Tibial nerve (tissue), 4 donors: ENCODE data around the gene SAMD10. TPM values are rescaled to one million over a fixed set of nuclear protein-coding genes. Genes with fewer than 3 reads are reported as not detected.

Experiments
- DNase-seq, 2 donors: peaks; one replicate each; pipeline ENCODE4 v3.0.0-alpha.2; 2019; ENCODE audit warnings: low spot score in 2 of 2
- H3K27ac ChIP-seq, 4 donors: fragments of 200-600 bp; sonication (generic) in 3 of 4; one replicate each; pipeline ENCODE4 v1.5.1; 2017 to 2019; ENCODE audit warnings: mild to moderate bottlenecking in 1 of 4
- H3K27me3 ChIP-seq, 2 donors: fragments of 200-600 bp; sonication (generic) in 1 of 2; one replicate each; pipeline versions ENCODE4 v1.5.1 to v1.6.0; 2017 to 2019
- H3K36me3 ChIP-seq, 3 donors: fragments of 200-600 bp; sonication (generic); one replicate each; pipeline ENCODE4 v1.5.1; 2018 to 2019
- H3K4me1 ChIP-seq, 4 donors: fragments of 200-600 bp; sonication (generic) in 3 of 4; one replicate each; pipeline ENCODE4 v1.5.1; 2017 to 2019
- H3K4me3 ChIP-seq, 4 donors: fragments of 200-600 bp; sonication (generic) in 3 of 4; one replicate each; pipeline ENCODE4 v1.5.1; 2017 to 2019; ENCODE audit warnings: mild to moderate bottlenecking in 1 of 4, moderate library complexity in 1 of 4
- H3K9me3 ChIP-seq, 4 donors: fragments of 200-600 bp; sonication (generic) in 3 of 4; one replicate each; pipeline ENCODE4 v1.5.1; 2017 to 2019
- EP300 ChIP-seq, 2 donors: sonication (generic); formaldehyde crosslinking; IDR thresholded peaks; one replicate each; pipeline ENCODE4 v1.6.1; 2017; ENCODE audit warnings: antibody characterized with exemption in 2 of 2, mild to moderate bottlenecking in 1 of 2
- POLR2A ChIP-seq, 2 donors: fragments of 450-650 bp; IDR thresholded peaks; one replicate each; pipeline ENCODE4 v1.6.1; 2017; ENCODE audit warnings: antibody characterized with exemption in 2 of 2, mild to moderate bottlenecking in 2 of 2, moderate library complexity in 2 of 2
- WGBS, 2 donors: methylation state at CpG; one replicate each; pipeline ENCODE4 v1.1.5; 2018; 5-methylcytosine and 5-hydroxymethylcytosine counted together
- total RNA-seq, 4 donors: library from RNA; depleted of rRNA; stranded (reverse); fragments of >200 nt; gene quantifications; one replicate each; pipeline ENCODE4 v1.1.0, GENCODE V29; 2016
- TF ChIP-seq, protein P1 (sequence below), 5 experiments: fragments of 200-600 bp in 3 of 5; fragments of 450-650 bp in 2 of 5; sonication (generic) in 3 of 5; IDR thresholded peaks; one replicate each; pipeline ENCODE4 v1.5.1; 2016 to 2019; ENCODE audit warnings: antibody characterized with exemption in 5 of 5, mild to moderate bottlenecking in 3 of 5, moderate library complexity in 2 of 5

SAMD10 gene
- total RNA-seq, result 1 to 10 TPM; 1.3 to 5.1 (median 2.8) TPM

DNA sequence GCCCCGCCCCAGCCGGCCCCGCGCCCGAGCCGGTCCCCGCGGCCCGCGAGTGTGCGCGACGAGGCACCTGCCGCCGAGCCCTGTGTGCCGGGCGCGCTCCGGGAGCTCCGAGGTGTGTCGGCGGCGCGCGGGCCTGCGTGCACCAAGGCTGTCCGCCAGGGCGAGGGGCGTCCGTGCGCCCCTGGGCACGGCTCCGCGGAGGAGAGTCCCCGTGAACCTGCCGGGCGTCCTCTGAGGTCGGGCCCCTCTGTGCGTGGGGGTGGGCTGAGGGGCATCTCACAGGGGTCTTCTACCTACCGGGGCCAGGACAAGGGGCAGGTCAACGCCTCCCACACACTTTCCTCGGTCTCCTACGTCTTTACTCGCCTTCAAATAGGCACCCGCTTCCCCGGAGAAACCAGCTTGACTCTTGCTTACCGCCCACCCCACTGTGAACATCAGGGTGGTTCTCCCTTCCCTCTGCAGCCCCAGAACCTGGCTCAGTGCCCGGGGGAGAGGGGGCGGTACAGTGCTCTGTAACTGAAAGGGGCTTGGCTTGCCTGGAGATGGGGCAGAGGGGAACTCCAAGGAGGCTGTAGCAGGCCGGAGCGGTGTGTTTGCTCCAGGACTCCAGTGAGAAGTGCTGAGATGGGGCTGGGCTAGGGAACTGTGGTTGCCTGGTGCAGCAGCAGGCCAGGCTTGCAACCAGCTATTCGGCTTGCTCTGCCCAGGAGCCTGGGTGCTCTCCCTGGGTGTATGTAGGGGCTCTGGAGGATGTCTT is at the start of gene SAMD10:
TSS of gene SAMD10 (minus strand) at position 86 of the 760 bp plus-strand sequence. CDS start 175 bp downstream, outside the sequence.
- Histone ChIP-seq H3K27ac (peak within 1 kb of the TSS in 3 of 4 donors; percentile 86 to 92 (median 87)), H3K4me1 (peaks cover 0 to 43% (median 31%) of the 10 kb centered on the region in 4 donors), H3K27me3 (peaks cover 0 to 20% of the 10 kb centered on the region in 2 donors), H3K36me3 (peaks cover 0 to 16% (median under 1%) of the 10 kb centered on the region in 3 donors), H3K4me3 (peak within 1 kb of the TSS; percentile 57 to 99 (median 86)), H3K9me3 (no peaks in the 10 kb centered on the region)
- 1 to 4% methylated on average over 11 to 15 of the region's 52 CpGs for WGBS, 2 donors
- peak in 1 of 2 donors; percentile 12 for DNase-seq
- TF ChIP-seq, protein P1, sequence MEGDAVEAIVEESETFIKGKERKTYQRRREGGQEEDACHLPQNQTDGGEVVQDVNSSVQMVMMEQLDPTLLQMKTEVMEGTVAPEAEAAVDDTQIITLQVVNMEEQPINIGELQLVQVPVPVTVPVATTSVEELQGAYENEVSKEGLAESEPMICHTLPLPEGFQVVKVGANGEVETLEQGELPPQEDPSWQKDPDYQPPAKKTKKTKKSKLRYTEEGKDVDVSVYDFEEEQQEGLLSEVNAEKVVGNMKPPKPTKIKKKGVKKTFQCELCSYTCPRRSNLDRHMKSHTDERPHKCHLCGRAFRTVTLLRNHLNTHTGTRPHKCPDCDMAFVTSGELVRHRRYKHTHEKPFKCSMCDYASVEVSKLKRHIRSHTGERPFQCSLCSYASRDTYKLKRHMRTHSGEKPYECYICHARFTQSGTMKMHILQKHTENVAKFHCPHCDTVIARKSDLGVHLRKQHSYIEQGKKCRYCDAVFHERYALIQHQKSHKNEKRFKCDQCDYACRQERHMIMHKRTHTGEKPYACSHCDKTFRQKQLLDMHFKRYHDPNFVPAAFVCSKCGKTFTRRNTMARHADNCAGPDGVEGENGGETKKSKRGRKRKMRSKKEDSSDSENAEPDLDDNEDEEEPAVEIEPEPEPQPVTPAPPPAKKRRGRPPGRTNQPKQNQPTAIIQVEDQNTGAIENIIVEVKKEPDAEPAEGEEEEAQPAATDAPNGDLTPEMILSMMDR (IDR thresholded peaks at IDR 0.05), result peak in 4 of 5 experiments; percentile 9 to 34 (median 22)
- TF ChIP-seq EP300 (IDR thresholded peaks at IDR 0.05), result no peak
- no peak for TF ChIP-seq POLR2A (IDR thresholded peaks at IDR 0.05)

DNA sequence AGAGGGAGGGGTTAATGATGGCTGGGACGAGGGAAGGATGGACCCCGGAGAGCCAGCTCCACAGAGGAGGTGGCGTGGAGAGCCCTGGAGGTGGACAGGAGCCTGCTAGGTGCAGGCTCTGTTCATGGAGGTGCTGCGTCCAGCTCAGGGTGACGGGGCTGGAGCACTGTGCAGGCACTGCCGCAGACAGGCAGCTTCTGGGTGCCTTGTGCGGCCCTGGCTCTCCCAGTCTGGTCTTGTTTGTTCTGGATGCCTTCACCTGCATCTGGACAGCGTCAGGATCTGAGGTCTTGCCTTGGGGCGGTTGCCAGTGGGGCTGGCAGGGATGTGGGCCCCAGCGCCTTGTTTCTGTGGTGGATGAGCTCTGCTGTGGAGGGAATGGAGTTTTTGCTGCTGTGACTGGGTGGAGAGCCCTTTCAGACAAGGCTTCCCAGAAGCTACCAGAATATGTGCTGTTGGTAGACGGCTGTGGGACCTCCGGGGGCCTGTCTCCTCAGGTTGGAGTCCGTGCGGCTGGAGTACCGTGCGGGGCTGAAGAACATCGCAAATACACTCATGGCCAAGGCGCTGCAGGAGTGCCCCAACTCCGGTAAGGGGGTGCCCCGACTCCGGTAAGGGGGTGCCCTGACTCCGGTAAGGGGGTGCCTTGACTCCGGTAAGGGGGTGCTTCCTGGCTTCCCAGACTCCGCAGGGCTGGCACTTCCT is 48.7 kb upstream of the SAMD10 start:
- H3K36me3 ChIP-seq, result peaks cover 3 to 100% (median 70%) of the 10 kb centered on the region in 3 donors
- TF ChIP-seq EP300 (IDR thresholded peaks at IDR 0.05) (no peak), POLR2A (IDR thresholded peaks at IDR 0.05) (no peak)
- TF ChIP-seq, protein P1 (IDR thresholded peaks at IDR 0.05), result no peak
- no peak overlapping the region for H3K27ac ChIP-seq
- H3K27me3 ChIP-seq, result no peaks in the 10 kb centered on the region
- H3K4me1 ChIP-seq, result no peaks in the 10 kb centered on the region
- no peaks in the 10 kb centered on the region for H3K9me3 ChIP-seq
- no peak for DNase-seq
- 86 to 91% methylated on average over 21 to 23 of the region's 24 CpGs for WGBS, 2 donors
- no peak overlapping the region for H3K4me3 ChIP-seq

DNA sequence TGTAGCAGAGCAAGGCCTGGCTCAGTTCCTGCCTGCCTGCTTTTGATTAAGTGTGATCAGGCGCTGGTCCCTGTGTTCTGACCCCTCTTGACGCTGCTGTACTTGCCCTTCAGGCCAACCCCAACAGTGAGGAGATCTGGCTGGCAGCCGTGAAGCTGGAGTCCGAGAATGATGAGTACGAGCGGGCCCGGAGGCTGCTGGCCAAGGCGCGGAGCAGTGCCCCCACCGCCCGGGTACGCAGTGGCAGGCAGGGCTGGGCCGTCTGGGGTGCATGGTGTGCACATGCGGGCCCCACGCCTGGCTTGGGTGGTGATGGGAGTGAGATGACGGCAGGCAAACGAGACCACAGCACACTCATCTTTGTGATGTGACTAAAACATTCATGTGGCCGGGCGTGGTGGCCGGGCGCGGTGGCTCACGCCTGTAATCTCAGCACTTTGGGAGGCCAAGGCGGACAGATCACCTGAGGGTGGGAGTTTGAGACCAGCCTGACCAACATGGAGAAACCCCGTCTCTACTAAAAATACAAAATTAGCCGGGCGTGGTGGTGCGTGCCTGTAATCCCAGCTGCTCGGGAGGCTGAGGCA is 46.5 kb upstream of the SAMD10 start:
- Histone ChIP-seq H3K9me3 (no peaks in the 10 kb centered on the region), H3K4me1 (no peaks in the 10 kb centered on the region), H3K4me3 (no peak overlapping the region), H3K27ac (no peak overlapping the region), H3K27me3 (no peaks in the 10 kb centered on the region), H3K36me3 (peaks cover 3 to 100% (median 76%) of the 10 kb centered on the region in 3 donors)
- WGBS, 2 donors, result 90 to 94% methylated on average over 29 of the region's 29 CpGs
- TF ChIP-seq POLR2A (IDR thresholded peaks at IDR 0.05) (no peak), EP300 (IDR thresholded peaks at IDR 0.05) (no peak)
- TF ChIP-seq, protein P1 (IDR thresholded peaks at IDR 0.05), result no peak
- DNase-seq, result no peak

DNA sequence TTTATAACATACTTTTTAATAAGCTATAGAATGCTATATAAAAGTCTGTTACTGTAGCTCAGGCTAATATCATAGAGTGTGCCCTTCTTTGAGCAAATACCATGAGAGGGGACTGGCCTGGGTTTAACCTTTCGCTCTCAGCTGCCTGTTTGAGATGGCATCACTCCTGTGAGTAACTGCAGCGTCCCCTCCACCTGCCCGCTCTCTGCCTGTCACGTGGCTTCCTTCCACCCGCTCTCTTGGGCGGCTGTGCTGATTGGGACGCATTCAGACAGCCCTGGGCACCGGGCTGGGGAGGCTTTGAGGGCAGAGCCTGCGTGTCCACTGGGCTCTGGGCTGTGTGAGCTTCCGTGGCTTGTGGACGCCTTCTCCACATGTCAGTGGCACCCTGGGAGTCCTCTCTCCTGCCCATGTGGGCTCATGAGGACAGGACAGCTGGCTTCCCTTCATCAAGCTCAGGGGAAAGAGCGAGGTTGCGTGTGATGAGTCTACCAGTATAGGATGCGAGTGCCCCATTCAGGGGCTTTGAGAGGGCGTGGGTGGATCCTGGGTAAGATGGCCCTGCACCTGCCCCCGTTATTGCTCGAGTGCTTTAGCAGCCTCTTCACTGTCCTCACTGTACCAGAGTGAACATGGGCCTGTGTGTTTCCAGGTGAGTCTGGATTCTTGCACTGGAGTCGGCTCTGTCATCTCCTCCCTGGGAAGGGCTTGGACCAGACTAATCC is 45.8 kb upstream of the SAMD10 start:
- Histone ChIP-seq H3K27ac (no peak overlapping the region), H3K4me3 (no peak overlapping the region), H3K27me3 (no peaks in the 10 kb centered on the region), H3K4me1 (no peaks in the 10 kb centered on the region), H3K9me3 (no peaks in the 10 kb centered on the region), H3K36me3 (peaks cover 3 to 100% (median 71%) of the 10 kb centered on the region in 3 donors)
- WGBS, 2 donors, result 93 to 94% methylated on average over 18 of the region's 18 CpGs
- TF ChIP-seq EP300 (IDR thresholded peaks at IDR 0.05) (no peak), POLR2A (IDR thresholded peaks at IDR 0.05) (no peak)
- TF ChIP-seq, protein P1 (IDR thresholded peaks at IDR 0.05), result no peak
- DNase-seq, result no peak
